Neural progenitor cell (in vitro differentiated cells): ENCODE data around the gene TTLL12. TPM values are rescaled to one million over a fixed set of nuclear protein-coding genes. Genes with fewer than 3 reads are reported as not detected.

Source experiments
- DNase-seq: peaks from one replicate; pipeline ENCODE4 v3.0.0-alpha.2; 2016; ENCODE audit warnings: low spot score
- H2AFZ ChIP-seq: fragments of 200-600 bp; sonication (generic); replicated peaks from 2 replicates; pipeline ENCODE4 v1.6.1; 2016; ENCODE audit warnings: antibody characterized with exemption
- H3F3A ChIP-seq: fragments of 200-600 bp; sonication (generic); 2 replicates; pipeline ENCODE4 v1.6.1; 2016; ENCODE audit warnings: antibody characterized with exemption, low read depth
- H3K27ac ChIP-seq: fragments of 200-600 bp; sonication (generic); 2 replicates; pipeline ENCODE4 v1.5.1; 2016; ENCODE audit warnings: mild to moderate bottlenecking
- H3K27me3 ChIP-seq: fragments of 200-600 bp; sonication (generic); 2 replicates; pipeline ENCODE4 v1.6.1; 2016; ENCODE audit warnings: mild to moderate bottlenecking, moderate library complexity
- H3K36me3 ChIP-seq: fragments of 200-600 bp; sonication (generic); 2 replicates; pipeline ENCODE4 v1.5.1; 2016
- H3K4me1 ChIP-seq: fragments of 200-600 bp; sonication (generic); 2 replicates; pipeline ENCODE4 v1.6.1; 2016; ENCODE audit warnings: mixed run types
- H3K4me2 ChIP-seq: fragments of 200-600 bp; sonication (generic); 2 replicates; pipeline ENCODE4 v1.6.1; 2016
- H3K4me3 ChIP-seq: fragments of 200-600 bp; sonication (generic); 2 replicates; pipeline ENCODE4 v1.5.1; 2016
- H3K79me2 ChIP-seq: fragments of 200-600 bp; sonication (generic); 2 replicates; pipeline ENCODE4 v1.6.1; 2016; ENCODE audit warnings: low read depth
- H3K9ac ChIP-seq: fragments of 200-600 bp; sonication (generic); 2 replicates; pipeline ENCODE4 v1.6.1; 2016
- H3K9me3 ChIP-seq: fragments of 200-600 bp; sonication (generic); 2 replicates; pipeline ENCODE4 v1.5.1; 2016; ENCODE audit warnings: low read depth
- H4K20me1 ChIP-seq: fragments of 200-600 bp; sonication (generic); 2 replicates; pipeline ENCODE4 v1.6.1; 2016; ENCODE audit warnings: low read depth
- H3K27ac Mint-ChIP-seq: 3 replicates; pipeline ENCODE4 v1.8.0; 2021; ENCODE audit warnings: mixed read lengths
- H3K27me3 Mint-ChIP-seq: 2 replicates; pipeline ENCODE4 v1.8.0; 2022; ENCODE audit warnings: low read depth, mild to moderate bottlenecking, inconsistent platforms, moderate library complexity, mixed read lengths; ENCODE audit not compliant: insufficient read depth
- H3K36me3 Mint-ChIP-seq: 3 replicates; pipeline ENCODE4 v1.8.0; 2021; ENCODE audit warnings: mixed read lengths
- H3K4me1 Mint-ChIP-seq: 3 replicates; pipeline ENCODE4 v1.8.0; 2021; ENCODE audit warnings: mixed read lengths
- H3K4me3 Mint-ChIP-seq: 3 replicates; pipeline ENCODE4 v1.8.0; 2021; ENCODE audit warnings: mild to moderate bottlenecking, moderate library complexity, mixed read lengths
- H3K9me3 Mint-ChIP-seq: 3 replicates; pipeline ENCODE4 v1.8.0; 2020; ENCODE audit warnings: mixed read lengths
- CTCF ChIP-seq: fragments of 200-600 bp; sonication (generic); IDR thresholded peaks from 2 replicates; pipeline ENCODE4 v1.5.1; 2017; ENCODE audit warnings: antibody characterized with exemption, mild to moderate bottlenecking
- EZH2 ChIP-seq: fragments of 200-600 bp; sonication (generic); IDR thresholded peaks from 2 replicates; pipeline ENCODE4 v1.6.1; 2017; ENCODE audit warnings: antibody characterized with exemption, mild to moderate bottlenecking, moderate library complexity
- EZH2phosphoT487 ChIP-seq: fragments of 200-600 bp; sonication (generic); IDR thresholded peaks from 2 replicates; pipeline ENCODE4 v1.6.1; 2017; ENCODE audit warnings: antibody characterized with exemption
- total RNA-seq: library from RNA; depleted of rRNA; stranded (reverse); fragments of >200 nt; gene quantifications from 2 replicates; pipeline ENCODE4 v1.2.3, GENCODE V29; 2015; ENCODE audit warnings: low replicate concordance

The TTLL12 gene
- total RNA-seq, 1 donor from 2014 or later: 27.8 TPM

- Mint-ChIP-seq H3K27ac (peak overlapping the region; percentile 89), H3K4me3 (peak overlapping the region; percentile 60), H3K9me3 (no peaks in the 10 kb centered on the region), H3K27me3 (peaks cover 7% of the 10 kb centered on the region), H3K36me3 (no peaks in the 10 kb centered on the region), H3K4me1 (peaks cover 66% of the 10 kb centered on the region)
- no peaks in the 10 kb centered on the region for H3K36me3 ChIP-seq
- no peak overlapping the region for H3K4me2 ChIP-seq
- H3F3A ChIP-seq: peaks cover 9% of the 10 kb centered on the region
- peak; percentile 57 for DNase-seq
- H3K4me3 ChIP-seq: no peak overlapping the region
- no peaks in the 10 kb centered on the region for H3K9me3 ChIP-seq
- no peak overlapping the region for H2AFZ ChIP-seq
- H3K4me1 ChIP-seq: peaks cover 13% of the 10 kb centered on the region
- H3K9ac ChIP-seq: no peak overlapping the region
- TF ChIP-seq EZH2: no peak
- peak; percentile 60 for TF ChIP-seq CTCF
- H3K27me3 ChIP-seq: peaks cover 14% of the 10 kb centered on the region
- H4K20me1 ChIP-seq: peaks cover 17% of the 10 kb centered on the region
- H3K27ac ChIP-seq: no peak overlapping the region
- H3K79me2 ChIP-seq: no peaks in the 10 kb centered on the region
These were observed 41.4 kb upstream of the TTLL12 start for GRCh38 chr22:43228330-43228729.

- H3K4me2 ChIP-seq: peak overlapping the region; percentile 61
- TF ChIP-seq EZH2phosphoT487 (no peak), CTCF (no peak), EZH2 (no peak)
These were observed 40.3 kb upstream of the TTLL12 start for GRCh38 chr22:43227239-43227630.

GRCh38 chr22:43226377-43227238 lies 39.7 kb upstream of the TTLL12 start:
- H3K27me3 Mint-ChIP-seq: peaks cover 7% of the 10 kb centered on the region
- Histone ChIP-seq H3K9ac (no peak overlapping the region), H3K9me3 (no peaks in the 10 kb centered on the region), H3K4me3 (no peak overlapping the region), H4K20me1 (peaks cover 17% of the 10 kb centered on the region), H3K4me2 (peak overlapping the region; percentile 61), H3K36me3 (no peaks in the 10 kb centered on the region), H3K27ac (no peak overlapping the region), H3K79me2 (no peaks in the 10 kb centered on the region), H3K4me1 (peaks cover 13% of the 10 kb centered on the region), H3K27me3 (peaks cover 14% of the 10 kb centered on the region), H2AFZ (no peak overlapping the region), H3F3A (peaks cover 9% of the 10 kb centered on the region)
- peaks cover 52% of the 10 kb centered on the region for H3K4me1 Mint-ChIP-seq
- no peaks in the 10 kb centered on the region for H3K9me3 Mint-ChIP-seq
- TF ChIP-seq EZH2 (no peak), EZH2phosphoT487 (no peak), CTCF (peak; percentile 35)
- H3K36me3 Mint-ChIP-seq: no peaks in the 10 kb centered on the region
- DNase-seq: peak; percentile 89
- peak overlapping the region; percentile 89 for H3K27ac Mint-ChIP-seq
- H3K4me3 Mint-ChIP-seq: peak overlapping the region; percentile 48

More at GRCh38 chr22:43227239-43227630, 40.3 kb upstream of the TTLL12 start:
- H3F3A ChIP-seq: peaks cover 9% of the 10 kb centered on the region
- Mint-ChIP-seq H3K4me3 (no peak overlapping the region), H3K9me3 (no peaks in the 10 kb centered on the region), H3K27me3 (peaks cover 7% of the 10 kb centered on the region), H3K36me3 (no peaks in the 10 kb centered on the region), H3K27ac (no peak overlapping the region), H3K4me1 (peaks cover 56% of the 10 kb centered on the region)
- no peaks in the 10 kb centered on the region for H3K79me2 ChIP-seq
- peaks cover 17% of the 10 kb centered on the region for H4K20me1 ChIP-seq
- peaks cover 13% of the 10 kb centered on the region for H3K4me1 ChIP-seq
- H3K4me3 ChIP-seq: no peak overlapping the region
- H2AFZ ChIP-seq: no peak overlapping the region
- no peak for DNase-seq
- no peak overlapping the region for H3K9ac ChIP-seq
- peaks cover 14% of the 10 kb centered on the region for H3K27me3 ChIP-seq
- no peaks in the 10 kb centered on the region for H3K36me3 ChIP-seq
- no peak overlapping the region for H3K27ac ChIP-seq
- H3K9me3 ChIP-seq: no peaks in the 10 kb centered on the region
